HS-5 (cell line): ENCODE measurements around the gene CENPT.
"Not testable (repeated sequence)": the region's sequence is repeated elsewhere in the genome, so short reads cannot be mapped to it uniquely, and the experiment has no call there.

Source experiments
- DNase-seq: peaks from one replicate; pipeline ENCODE4 v3.0.0-alpha.2; 2012; ENCODE audit warnings: low read depth

The CENPT gene

GRCh38 chr16:67873435-67874370 lies 26.2 kb upstream of the CENPT start:
- DNase-seq: no peak

GRCh38 chr16:67872631-67873434 lies 25.3 kb upstream of the CENPT start, which contains the start of gene EDC4:
Gene EDC4, plus strand, starts transcription at chr16:67873052. Its CDS starts 210 bp downstream, at chr16:67873262.
- DNase-seq: no peak

GRCh38 chr16:67872131-67872630 lies 24.7 kb upstream of the CENPT start:
- no peak for DNase-seq

- DNase-seq: no peak
These were observed 23.8 kb upstream of the CENPT start for GRCh38 chr16:67871256-67871655.

- no peak for DNase-seq
These were observed 22.2 kb upstream of the CENPT start for GRCh38 chr16:67869653-67870052.

GRCh38 chr16:67868290-67868689 lies 20.8 kb upstream of the CENPT start:
- DNase-seq: no peak

- DNase-seq: no peak
These were observed 17.8 kb upstream of the CENPT start for GRCh38 chr16:67865318-67865717.

GRCh38 chr16:67864594-67864993 lies 17.1 kb upstream of the CENPT start:
- DNase-seq: no peak

- not testable (repeated sequence) for DNase-seq
These were observed 16.6 kb upstream of the CENPT start for GRCh38 chr16:67864044-67864443.

- no peak for DNase-seq
These were observed 15.4 kb upstream of the CENPT start for GRCh38 chr16:67862623-67863583.

- no peak for DNase-seq
These were observed 14.4 kb upstream of the CENPT start for GRCh38 chr16:67861877-67862276.

GRCh38 chr16:67860589-67861398 lies 13.3 kb upstream of the CENPT start:
- DNase-seq: no peak

- no peak for DNase-seq
These were observed 11.0 kb upstream of the CENPT start for GRCh38 chr16:67858500-67858899.

- DNase-seq: peak; percentile 91
These were observed 10.2 kb upstream of the CENPT start for GRCh38 chr16:67857547-67858233.

GRCh38 chr16:67856927-67857546 lies 9.5 kb upstream of the CENPT start:
- DNase-seq: no peak

- DNase-seq: no peak
These were observed 8.3 kb upstream of the CENPT start for GRCh38 chr16:67855789-67856188.

- DNase-seq: no peak
These were observed 6.2 kb upstream of the CENPT start for GRCh38 chr16:67853670-67854069.

GRCh38 chr16:67848118-67848517 lies 625 bp upstream of the CENPT start:
- DNase-seq: no peak

GRCh38 chr16:67846320-67847063 lies 1.0 kb downstream of the CENPT start, which contains the start of gene NUTF2:
Gene NUTF2, plus strand, starts transcription at chr16:67846933. Its CDS starts 18,198 bp downstream, at chr16:67865131.
- peak; percentile 75 for DNase-seq
